ENCODE results near the gene MDM2. TPM values are rescaled to one million over a fixed set of nuclear protein-coding genes. Genes with fewer than 3 reads are reported as not detected.

MDM2 gene
- total and polyA plus RNA-seq, 2 donors (not counting 3 experiments of a cell fraction or from before 2014, with no cell fraction given), result 16.7 to 270 TPM

DNA sequence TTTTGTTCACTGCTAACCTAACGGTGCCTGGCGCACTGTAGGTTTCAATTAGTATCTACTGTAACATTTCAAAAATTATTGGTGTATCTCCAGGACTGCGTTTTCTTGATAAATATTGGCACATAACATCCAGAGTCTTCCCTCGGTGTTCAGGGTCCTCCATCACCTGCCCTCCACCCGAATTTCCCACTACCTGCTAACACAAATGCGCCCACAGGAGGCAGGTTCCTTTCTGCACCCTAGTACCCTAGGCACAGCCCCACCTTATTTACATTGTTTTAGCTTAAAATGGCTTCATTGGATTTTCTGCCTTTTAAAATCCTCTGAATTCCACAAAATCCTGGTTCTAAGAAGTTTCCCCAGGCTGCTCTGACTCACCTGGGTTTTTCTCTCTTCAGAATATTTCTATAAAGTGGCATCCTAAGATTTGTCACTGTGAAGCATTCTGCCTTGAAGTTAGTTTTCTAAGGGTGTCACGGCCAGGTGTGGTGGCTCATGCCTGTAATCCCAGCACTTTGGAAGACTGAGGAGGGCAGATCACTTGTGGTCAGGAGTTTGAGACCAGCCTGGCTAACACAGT, 86.4 kb downstream of the MDM2 start:
- H3K36me3 ChIP-seq (ENCODE audit: control insufficient read depth in 2 of 2, extremely low read depth in 1 of 2, insufficient read depth in 2 of 2, low read length in 2 of 2), result no peaks in the 10 kb centered on the region
- CTCF ChIA-PET, result no interaction called here
- H3K4me1 ChIP-seq (ENCODE audit: control insufficient read depth, extremely low read depth, insufficient read depth, low read length), result no peaks in the 10 kb centered on the region
- H3K4me3 ChIP-seq (replicated peaks in 1 of 3; ENCODE audit: insufficient read depth in 1 of 3, low read depth in 1 of 3, low read length in 3 of 3), result no peak overlapping the region
- H3K4me2 ChIP-seq (ENCODE audit: insufficient read depth, low read length), result no peak overlapping the region
- no peak overlapping the region for H3K27ac ChIP-seq (ENCODE audit: insufficient read depth, low read depth, low read length)
- intact Hi-C loops (cut with micrococcal nuclease), result no loop called here
- BruUV-seq (replicated peaks), result no TSS peak
- POLR2A ChIA-PET, result no interaction called here
- TF ChIP-seq GATA2 (IDR thresholded peaks at IDR 0.05; ENCODE audit: insufficient read depth, insufficient read length, low read depth, low read length) (no peak), POLR2A (IDR thresholded peaks at IDR 0.05; ENCODE audit: low read depth, low read length) (no peak), POLR2AphosphoS5 (IDR thresholded peaks at IDR 0.05; ENCODE audit: insufficient read depth, low read depth, low read length) (no peak), EZH2 (IDR thresholded peaks at IDR 0.05; ENCODE audit: borderline replicate concordance, low read depth, low read length, severe bottlenecking) (no peak), JUN (IDR thresholded peaks at IDR 0.05; ENCODE audit: borderline replicate concordance, insufficient read depth, insufficient read length, low read depth) (no peak), MYC (IDR thresholded peaks at IDR 0.05; ENCODE audit: low read depth, low read length) (no peak), FOS (IDR thresholded peaks at IDR 0.05; ENCODE audit: borderline replicate concordance, insufficient read depth, low read length) (no peak)
- TF ChIP-seq, protein P1, sequence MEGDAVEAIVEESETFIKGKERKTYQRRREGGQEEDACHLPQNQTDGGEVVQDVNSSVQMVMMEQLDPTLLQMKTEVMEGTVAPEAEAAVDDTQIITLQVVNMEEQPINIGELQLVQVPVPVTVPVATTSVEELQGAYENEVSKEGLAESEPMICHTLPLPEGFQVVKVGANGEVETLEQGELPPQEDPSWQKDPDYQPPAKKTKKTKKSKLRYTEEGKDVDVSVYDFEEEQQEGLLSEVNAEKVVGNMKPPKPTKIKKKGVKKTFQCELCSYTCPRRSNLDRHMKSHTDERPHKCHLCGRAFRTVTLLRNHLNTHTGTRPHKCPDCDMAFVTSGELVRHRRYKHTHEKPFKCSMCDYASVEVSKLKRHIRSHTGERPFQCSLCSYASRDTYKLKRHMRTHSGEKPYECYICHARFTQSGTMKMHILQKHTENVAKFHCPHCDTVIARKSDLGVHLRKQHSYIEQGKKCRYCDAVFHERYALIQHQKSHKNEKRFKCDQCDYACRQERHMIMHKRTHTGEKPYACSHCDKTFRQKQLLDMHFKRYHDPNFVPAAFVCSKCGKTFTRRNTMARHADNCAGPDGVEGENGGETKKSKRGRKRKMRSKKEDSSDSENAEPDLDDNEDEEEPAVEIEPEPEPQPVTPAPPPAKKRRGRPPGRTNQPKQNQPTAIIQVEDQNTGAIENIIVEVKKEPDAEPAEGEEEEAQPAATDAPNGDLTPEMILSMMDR (IDR thresholded peaks at IDR 0.05; ENCODE audit: extremely low read depth in 1 of 2, insufficient read depth in 1 of 2, low read depth in 1 of 2, low read length in 2 of 2), result no peak
- TF ChIP-seq, protein P2, sequence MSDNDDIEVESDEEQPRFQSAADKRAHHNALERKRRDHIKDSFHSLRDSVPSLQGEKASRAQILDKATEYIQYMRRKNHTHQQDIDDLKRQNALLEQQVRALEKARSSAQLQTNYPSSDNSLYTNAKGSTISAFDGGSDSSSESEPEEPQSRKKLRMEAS (IDR thresholded peaks at IDR 0.05; ENCODE audit: insufficient read depth, insufficient read length), result no peak
- no peaks in the 10 kb centered on the region for H3K9me3 ChIP-seq (replicated peaks; ENCODE audit: control insufficient read depth, insufficient read depth, low read length)
- no peak for DNase-seq (ENCODE audit: low read depth, low spot score)
- peaks cover 5 to 8% of the 10 kb centered on the region in 2 experiments for H3K27me3 ChIP-seq (ENCODE audit: control insufficient read depth in 2 of 2, insufficient read depth in 2 of 2, low read length in 2 of 2)
- H4K20me1 ChIP-seq (replicated peaks; ENCODE audit: control insufficient read depth, extremely low read depth, insufficient read depth, low read length), result no peaks in the 10 kb centered on the region
- no peak for FAIRE-seq
- no peak overlapping the region for H3K9ac ChIP-seq (replicated peaks; ENCODE audit: extremely low read depth, insufficient read depth, low read length)
- no peaks in the 10 kb centered on the region for H3K9me1 ChIP-seq (replicated peaks; ENCODE audit: control insufficient read depth, extremely low read depth, insufficient read depth, low read length)
- H2AFZ ChIP-seq (ENCODE audit: low read depth, low read length), result no peak overlapping the region
- H3K79me2 ChIP-seq (ENCODE audit: control insufficient read depth, insufficient read depth, low read length), result no peaks in the 10 kb centered on the region
- dilution Hi-C loops (cut with MboI; ENCODE audit: extremely low pct_ligation_motif_present, low sequenced_read_pairs), result no loop called here
